ENCODE data around the gene ELF4. TPM values are rescaled to one million over a fixed set of nuclear protein-coding genes. Genes with fewer than 3 reads are reported as not detected.

ELF4 gene
- total RNA-seq, 6 experiments from 2014 or later, result 0.80 to 2.8 (median 1.6) TPM

DNA sequence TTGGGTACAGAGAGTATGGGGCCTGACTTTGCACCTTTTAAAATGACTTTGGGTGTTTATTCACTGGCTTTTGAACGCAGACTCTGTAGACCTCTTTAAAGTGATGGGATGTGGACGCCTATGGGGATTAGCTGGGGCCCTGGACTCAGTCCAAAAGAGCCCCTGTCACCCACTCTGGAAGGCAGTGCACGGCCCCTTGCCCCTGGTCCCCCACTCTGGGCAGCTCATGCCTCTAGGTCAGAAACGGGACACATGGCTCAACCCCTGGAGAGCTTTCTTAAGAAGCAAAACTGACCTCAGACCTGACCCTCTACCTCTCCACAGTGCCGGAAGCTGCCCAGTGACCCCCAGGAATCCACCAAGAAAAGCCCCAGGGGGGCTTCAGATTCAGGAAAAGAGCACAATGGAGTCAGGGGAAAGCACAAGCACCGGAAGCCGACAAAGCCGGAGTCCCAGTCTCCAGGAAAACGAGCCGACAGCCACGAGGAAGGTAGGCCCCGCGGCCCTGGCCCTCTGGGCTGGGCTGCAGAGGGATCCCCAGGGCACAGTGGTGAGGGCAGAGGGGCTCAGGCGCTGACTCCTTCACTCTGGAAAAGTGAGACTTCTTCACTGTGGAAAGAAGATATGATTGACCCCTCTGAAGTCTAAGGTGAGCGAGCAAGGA lies 89.5 kb downstream of the ELF4 start:
- no peaks in the 10 kb centered on the region for H3K27me3 ChIP-seq

DNA sequence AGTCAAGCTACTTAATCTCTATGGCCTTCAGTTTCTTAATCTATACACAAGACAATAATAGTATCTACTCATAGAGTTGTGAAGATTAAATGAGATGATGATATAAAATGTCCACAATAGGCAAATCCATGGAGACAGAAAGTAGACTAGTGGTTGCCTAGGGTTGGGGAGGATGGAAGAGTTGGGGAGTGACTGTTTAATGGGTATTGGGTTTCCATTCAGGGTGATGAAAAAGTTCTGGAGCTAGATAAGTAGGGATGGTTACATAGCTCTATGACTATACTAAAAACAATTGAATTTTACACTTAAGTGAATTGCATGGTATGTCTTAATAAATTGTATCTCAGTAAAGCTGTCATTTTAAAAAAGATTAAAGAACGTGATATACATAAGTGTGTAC lies 92.2 kb downstream of the ELF4 start:
- DNase-seq (no peak), ATAC-seq (no peak)
- intact Hi-C loops (cut with DNase I), result no loop called here
- no peaks in the 10 kb centered on the region for H3K27me3 ChIP-seq
- H3K9me3 ChIP-seq, result no peaks in the 10 kb centered on the region
- no peak for TF ChIP-seq POLR2A (IDR thresholded peaks at IDR 0.05)
- TF ChIP-seq, protein P1, sequence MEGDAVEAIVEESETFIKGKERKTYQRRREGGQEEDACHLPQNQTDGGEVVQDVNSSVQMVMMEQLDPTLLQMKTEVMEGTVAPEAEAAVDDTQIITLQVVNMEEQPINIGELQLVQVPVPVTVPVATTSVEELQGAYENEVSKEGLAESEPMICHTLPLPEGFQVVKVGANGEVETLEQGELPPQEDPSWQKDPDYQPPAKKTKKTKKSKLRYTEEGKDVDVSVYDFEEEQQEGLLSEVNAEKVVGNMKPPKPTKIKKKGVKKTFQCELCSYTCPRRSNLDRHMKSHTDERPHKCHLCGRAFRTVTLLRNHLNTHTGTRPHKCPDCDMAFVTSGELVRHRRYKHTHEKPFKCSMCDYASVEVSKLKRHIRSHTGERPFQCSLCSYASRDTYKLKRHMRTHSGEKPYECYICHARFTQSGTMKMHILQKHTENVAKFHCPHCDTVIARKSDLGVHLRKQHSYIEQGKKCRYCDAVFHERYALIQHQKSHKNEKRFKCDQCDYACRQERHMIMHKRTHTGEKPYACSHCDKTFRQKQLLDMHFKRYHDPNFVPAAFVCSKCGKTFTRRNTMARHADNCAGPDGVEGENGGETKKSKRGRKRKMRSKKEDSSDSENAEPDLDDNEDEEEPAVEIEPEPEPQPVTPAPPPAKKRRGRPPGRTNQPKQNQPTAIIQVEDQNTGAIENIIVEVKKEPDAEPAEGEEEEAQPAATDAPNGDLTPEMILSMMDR (IDR thresholded peaks at IDR 0.05), result no peak
- H3K27ac ChIP-seq, result no peak overlapping the region
- no peak overlapping the region for H3K4me3 ChIP-seq
- H3K4me1 ChIP-seq, result no peaks in the 10 kb centered on the region
- 69% methylated on average over 1 of the region's 1 CpG for WGBS (ENCODE audit: insufficient coverage, low coverage, low lambda C conversion rate, missing lambda C conversion rate)
- H3K36me3 ChIP-seq, result peaks cover 0 to 3% (median 0%) of the 10 kb centered on the region in 4 donors

More for the DNA sequence above, 89.5 kb downstream of the ELF4 start:
- intact Hi-C loops (cut with DNase I), result no loop called here
- H3K36me3 ChIP-seq, result peaks cover 0 to 3% (median 1%) of the 10 kb centered on the region in 4 donors
- no peaks in the 10 kb centered on the region for H3K9me3 ChIP-seq
- H3K4me1 ChIP-seq, result no peaks in the 10 kb centered on the region
- no peak overlapping the region for H3K4me3 ChIP-seq
- 64% methylated on average over 6 of the region's 15 CpGs for WGBS (ENCODE audit: insufficient coverage, low coverage, low lambda C conversion rate, missing lambda C conversion rate)
- DNase-seq, result no peak
- no peak overlapping the region for H3K27ac ChIP-seq
- TF ChIP-seq, protein P1 (IDR thresholded peaks at IDR 0.05), result no peak
- TF ChIP-seq POLR2A (IDR thresholded peaks at IDR 0.05), result no peak
- no peak for ATAC-seq

DNA sequence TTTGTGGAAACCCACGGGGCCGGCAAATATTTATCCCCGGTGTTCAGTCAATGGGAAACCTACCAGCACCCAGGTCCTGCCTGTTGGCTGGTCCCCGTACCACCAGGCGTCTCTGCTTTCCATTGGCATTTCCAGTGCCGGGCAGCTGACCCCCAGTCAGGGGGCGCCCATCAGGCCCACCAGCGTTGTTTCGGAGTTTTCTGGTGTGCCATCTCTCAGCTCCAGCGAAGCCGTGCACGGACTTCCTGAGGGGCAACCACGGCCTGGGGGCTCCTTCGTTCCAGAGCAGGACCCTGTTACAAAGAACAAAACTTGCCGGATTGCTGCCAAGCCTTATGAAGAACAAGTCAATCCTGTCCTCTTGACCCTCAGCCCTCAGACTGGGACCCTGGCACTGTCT lies 95.1 kb downstream of the ELF4 start:
- DNase-seq (no peak), ATAC-seq (no peak)
- intact Hi-C loops (cut with DNase I), result no loop called here
- H3K27me3 ChIP-seq, result no peaks in the 10 kb centered on the region
- TF ChIP-seq, protein P1 (IDR thresholded peaks at IDR 0.05), result no peak
- no peak for TF ChIP-seq POLR2A (IDR thresholded peaks at IDR 0.05)
- H3K4me1 ChIP-seq, result no peaks in the 10 kb centered on the region
- H3K4me3 ChIP-seq, result no peak overlapping the region
- H3K36me3 ChIP-seq, result no peaks in the 10 kb centered on the region
- WGBS (ENCODE audit: insufficient coverage, low coverage, low lambda C conversion rate, missing lambda C conversion rate), result 80% methylated on average over 3 of the region's 15 CpGs
- H3K27ac ChIP-seq, result no peak overlapping the region
- H3K9me3 ChIP-seq, result no peaks in the 10 kb centered on the region

Other genes with a start within 250 kb of the ELF4 start
- gene UTP14A, start 204.3 kb downstream of the ELF4 start, total RNA-seq, result 10 to 100 TPM in 1 of 6 experiments, 1 to 10 TPM in 5; 4.2 to 10.6 (median 6.6) TPM
- 1 to 10 TPM; 2.7 to 9.0 (median 4.8) TPM for gene BCORL1, start 127.9 kb downstream of the ELF4 start, total RNA-seq
- gene AIFM1, start 55.3 kb upstream of the ELF4 start, total RNA-seq, result 10 to 100 TPM; 63.4 to 90.0 (median 76.7) TPM
- gene RAB33A, start 61.5 kb upstream of the ELF4 start, total RNA-seq, result under 1 TPM in 5 of 6 experiments, not detected in 1; 0.20 to 0.81 (median 0.55) TPM
- gene ZNF280C, start 158.4 kb upstream of the ELF4 start, total RNA-seq, result 1 to 10 TPM in 5 of 6 experiments, under 1 TPM in 1; 0.88 to 2.0 (median 1.3) TPM
- gene SLC25A14, start 229.4 kb upstream of the ELF4 start, total RNA-seq, result 1 to 10 TPM; 3.1 to 9.9 (median 3.7) TPM

All from right lobe of liver (tissue), 6 donors.